Activated T-helper 9 cell treated with anti-CD3 and anti-CD28 coated beads, Interleukin-2, amount 50 U/mL, for 16 hours (primary cell): ENCODE measurements around the gene COX6A1.
"Not testable (repeated sequence)": the region's sequence is repeated elsewhere in the genome, so short reads cannot be mapped to it uniquely, and the experiment has no call there.

Source experiments
- DNase-seq: peaks from one replicate; pipeline ENCODE4 v3.0.0-alpha.2; 2020; ENCODE audit warnings: low read depth

The COX6A1 gene

GRCh38 chr12:120428597-120429229 lies 9.2 kb upstream of the COX6A1 start:
- DNase-seq: no peak

GRCh38 chr12:120429368-120429767 lies 8.5 kb upstream of the COX6A1 start:
- no peak for DNase-seq

- DNase-seq: no peak
Observed at GRCh38 chr12:120432772-120433525, 5.0 kb upstream of the COX6A1 start.

GRCh38 chr12:120438495-120439198 lies 734 bp downstream of the COX6A1 start:
- no peak for DNase-seq

- DNase-seq: peak; percentile 65
Observed at GRCh38 chr12:120439646-120440247, 1.8 kb downstream of the COX6A1 start.

- DNase-seq: no peak
Observed at GRCh38 chr12:120444676-120445075, 6.8 kb downstream of the COX6A1 start.

- DNase-seq: peak; percentile 81
Observed at GRCh38 chr12:120445911-120446843, 8.3 kb downstream of the COX6A1 start, which contains the start of the genes GATC and TRIAP1. GATC (plus strand) TSS chr12:120446444; CDS start chr12:120446481, 37 bp downstream. TRIAP1 (minus strand) TSS chr12:120446384; CDS start chr12:120446372, 12 bp downstream.

- DNase-seq: not testable (repeated sequence)
Observed at GRCh38 chr12:120446844-120447178, 8.9 kb downstream of the COX6A1 start.

- DNase-seq: no peak
Observed at GRCh38 chr12:120447992-120448391, 10.1 kb downstream of the COX6A1 start.

GRCh38 chr12:120452524-120452923 lies 14.6 kb downstream of the COX6A1 start:
- DNase-seq: not testable (repeated sequence)

GRCh38 chr12:120453060-120453750 lies 15.3 kb downstream of the COX6A1 start:
- no peak for DNase-seq

GRCh38 chr12:120453977-120454376 lies 16.1 kb downstream of the COX6A1 start:
- no peak for DNase-seq

GRCh38 chr12:120455302-120455701 lies 17.4 kb downstream of the COX6A1 start:
- no peak for DNase-seq

GRCh38 chr12:120457133-120457532 lies 19.2 kb downstream of the COX6A1 start:
- DNase-seq: no peak

GRCh38 chr12:120460157-120460556 lies 22.2 kb downstream of the COX6A1 start:
- DNase-seq: no peak

GRCh38 chr12:120462099-120462640 lies 24.3 kb downstream of the COX6A1 start:
- no peak for DNase-seq

GRCh38 chr12:120463712-120464111 lies 25.8 kb downstream of the COX6A1 start:
- DNase-seq: no peak

GRCh38 chr12:120465756-120466155 lies 27.8 kb downstream of the COX6A1 start:
- DNase-seq: no peak

- peak; percentile 33 for DNase-seq
Observed at GRCh38 chr12:120466560-120467315, 28.8 kb downstream of the COX6A1 start.

GRCh38 chr12:120467439-120467838 lies 29.5 kb downstream of the COX6A1 start:
- DNase-seq: no peak
